Measurements from ENCODE around the gene TXNL4B. TPM values are rescaled to one million over a fixed set of nuclear protein-coding genes. Genes with fewer than 3 reads are reported as not detected.

TXNL4B gene
- total RNA-seq, 1 donor from 2014 or later, result 10.2 TPM

GRCh38 chr16:72112906-72113615 lies 19.6 kb upstream of the TXNL4B start:
- FAIRE-seq (no peak), DNase-seq (ENCODE audit: low spot score in 2 of 2) (no peak)

DNA sequence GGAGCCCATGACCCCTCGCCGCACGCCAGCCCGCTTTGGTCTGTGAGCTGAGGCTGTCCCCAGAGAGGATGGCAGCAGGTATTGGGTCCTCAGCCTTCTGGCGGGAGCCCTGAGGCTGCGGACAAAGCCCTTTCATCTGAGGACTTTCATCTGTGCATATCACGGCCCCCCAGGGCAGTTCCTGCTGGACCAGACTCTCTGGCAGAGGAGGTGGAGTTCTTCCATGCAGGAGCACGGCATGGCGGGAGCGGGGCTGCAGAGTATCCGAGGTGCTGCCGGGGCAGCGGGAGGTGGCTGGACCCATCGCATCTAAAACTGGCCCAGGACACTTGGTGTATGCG lies 19.0 kb upstream of the TXNL4B start:
- no peak for FAIRE-seq
- no peak for DNase-seq (ENCODE audit: low spot score in 2 of 2)

GRCh38 chr16:72111657-72112451 lies 18.4 kb upstream of the TXNL4B start:
- no peak for DNase-seq (ENCODE audit: low spot score in 2 of 2)

GRCh38 chr16:72110662-72111615 lies 17.5 kb upstream of the TXNL4B start:
- FAIRE-seq (no peak), DNase-seq (ENCODE audit: low spot score in 2 of 2) (no peak)

More at GRCh38 chr16:72111657-72112451, 18.4 kb upstream of the TXNL4B start:
- no peak for FAIRE-seq

GRCh38 chr16:72109966-72110530 lies 16.6 kb upstream of the TXNL4B start:
- DNase-seq (ENCODE audit: low spot score in 2 of 2), result no peak
- no peak for FAIRE-seq

GRCh38 chr16:72109300-72109699 lies 15.9 kb upstream of the TXNL4B start:
- FAIRE-seq (no peak), DNase-seq (ENCODE audit: low spot score in 2 of 2) (no peak)

DNA sequence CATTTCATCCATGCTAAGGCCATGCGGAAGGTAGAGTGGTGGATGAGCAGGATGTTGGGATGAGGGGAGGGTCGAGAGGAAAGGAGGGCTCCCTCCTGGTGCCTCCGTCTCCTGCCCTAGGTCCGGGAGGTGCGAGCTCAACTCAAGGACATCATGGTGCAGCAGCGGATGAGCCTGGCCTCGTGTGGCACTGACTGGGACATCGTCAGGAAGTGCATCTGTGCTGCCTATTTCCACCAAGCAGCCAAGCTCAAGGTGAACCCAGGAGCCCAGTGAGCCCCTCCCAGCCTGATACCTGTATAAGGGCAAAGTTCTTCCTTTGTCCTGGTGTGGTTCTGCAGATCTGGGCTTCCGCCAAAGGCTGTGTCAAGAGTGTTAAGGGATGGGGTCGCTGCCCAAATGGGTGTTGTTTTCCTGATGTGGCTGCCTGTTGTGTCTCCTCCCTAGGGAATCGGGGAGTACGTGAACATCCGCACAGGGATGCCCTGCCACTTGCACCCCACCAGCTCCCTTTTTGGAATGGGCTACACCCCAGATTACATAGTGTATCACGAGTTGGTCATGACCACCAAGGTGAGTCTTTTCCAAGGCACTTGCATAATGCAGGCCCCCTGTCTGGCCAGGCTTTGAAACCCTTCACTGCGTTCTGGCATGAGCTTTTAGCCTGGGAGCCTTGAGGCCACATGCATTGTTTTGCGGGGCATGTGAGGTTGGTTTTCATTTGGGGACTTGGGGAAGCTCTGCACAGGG lies 15.1 kb upstream of the TXNL4B start:
- FAIRE-seq, result no peak

GRCh38 chr16:72107371-72107770 lies 14.0 kb upstream of the TXNL4B start:
- FAIRE-seq (no peak), DNase-seq (ENCODE audit: low spot score in 2 of 2) (no peak)

More for the DNA sequence above, 15.1 kb upstream of the TXNL4B start:
- no peak for DNase-seq (ENCODE audit: low spot score in 2 of 2)

- FAIRE-seq (no peak), DNase-seq (ENCODE audit: low spot score in 2 of 2) (no peak)
These were observed 12.6 kb upstream of the TXNL4B start for GRCh38 chr16:72105978-72106377.

DNA sequence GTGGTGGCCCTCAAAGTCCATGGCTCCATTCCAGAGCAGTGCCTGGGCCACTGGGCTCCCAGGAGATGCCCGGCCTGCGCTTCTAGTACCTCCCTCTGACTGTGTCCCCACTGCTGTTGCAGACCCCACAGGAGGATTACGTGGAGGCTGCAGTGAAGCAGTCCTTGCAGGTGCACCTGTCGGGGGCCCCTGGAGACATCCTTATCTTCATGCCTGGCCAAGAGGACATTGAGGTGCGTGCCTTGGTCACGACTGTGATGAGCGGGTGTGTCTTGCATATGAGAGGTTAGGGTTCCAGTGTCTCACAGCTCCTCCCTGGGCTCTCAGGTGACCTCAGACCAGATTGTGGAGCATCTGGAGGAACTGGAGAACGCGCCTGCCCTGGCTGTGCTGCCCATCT lies 11.5 kb upstream of the TXNL4B start:
- DNase-seq (ENCODE audit: low spot score in 2 of 2) (no peak), FAIRE-seq (no peak)

- DNase-seq (ENCODE audit: low spot score in 2 of 2), result no peak
- no peak for FAIRE-seq
These were observed 7.8 kb upstream of the TXNL4B start for GRCh38 chr16:72101195-72101594.

DNA sequence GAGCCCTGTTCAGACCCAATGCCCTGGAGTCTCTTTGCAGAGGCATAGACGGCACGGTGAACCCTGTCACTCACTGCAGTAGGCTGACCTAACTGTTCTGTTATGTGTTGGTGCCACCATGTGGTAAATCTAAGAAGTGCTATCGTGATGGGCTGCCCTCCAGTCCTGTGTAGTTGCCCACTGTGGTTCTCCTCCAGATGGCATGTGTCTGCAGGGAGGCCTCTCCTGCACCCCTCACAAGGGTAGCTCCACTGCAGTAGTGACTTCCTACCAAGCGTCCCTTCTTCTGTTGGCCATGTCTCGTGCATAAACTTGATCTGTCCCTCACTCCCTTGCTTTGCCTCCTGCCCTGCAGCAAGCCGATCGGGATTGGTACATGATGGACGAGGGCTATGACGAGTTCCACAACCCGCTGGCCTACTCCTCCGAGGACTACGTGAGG lies 6.0 kb upstream of the TXNL4B start:
- no peak for FAIRE-seq
- DNase-seq (ENCODE audit: low spot score in 2 of 2), result peak; percentile 50 to 67

GRCh38 chr16:72098936-72099335 lies 5.5 kb upstream of the TXNL4B start:
- FAIRE-seq, result no peak
- no peak for DNase-seq (ENCODE audit: low spot score in 2 of 2)

DNA sequence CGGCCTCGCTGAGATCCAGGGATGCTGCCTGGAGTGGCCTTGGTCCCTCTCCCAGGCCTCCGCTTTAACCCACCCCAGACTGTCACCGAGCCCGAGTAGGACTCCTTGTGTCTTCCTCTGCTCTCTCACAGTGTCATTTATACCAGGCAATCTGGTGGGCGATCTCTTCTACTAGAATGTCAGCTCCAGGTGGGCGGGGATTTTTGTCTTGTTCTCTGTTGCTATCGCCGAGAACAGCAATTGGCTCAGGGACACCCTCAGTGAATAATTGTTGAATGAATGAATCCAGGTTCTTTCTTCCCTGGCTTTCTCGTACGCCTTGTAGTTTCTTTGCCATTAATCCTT lies 818 bp upstream of the TXNL4B start:
- FAIRE-seq, result no peak
- no peak for DNase-seq (ENCODE audit: low spot score in 2 of 2)

- FAIRE-seq, result no peak
- no peak for DNase-seq (ENCODE audit: low spot score in 2 of 2)
These were observed 480 bp downstream of the TXNL4B start for GRCh38 chr16:72092832-72093447.

GRCh38 chr16:72091217-72091616 lies 2.2 kb downstream of the TXNL4B start:
- FAIRE-seq, result no peak
- DNase-seq (ENCODE audit: low spot score in 2 of 2), result no peak

- FAIRE-seq (no peak), DNase-seq (ENCODE audit: low spot score in 2 of 2) (no peak)
These were observed 8.4 kb downstream of the TXNL4B start for GRCh38 chr16:72085002-72085401.

GRCh38 chr16:72084445-72084844 lies 9.0 kb downstream of the TXNL4B start:
- FAIRE-seq (no peak), DNase-seq (ENCODE audit: low spot score in 2 of 2) (no peak)

DNA sequence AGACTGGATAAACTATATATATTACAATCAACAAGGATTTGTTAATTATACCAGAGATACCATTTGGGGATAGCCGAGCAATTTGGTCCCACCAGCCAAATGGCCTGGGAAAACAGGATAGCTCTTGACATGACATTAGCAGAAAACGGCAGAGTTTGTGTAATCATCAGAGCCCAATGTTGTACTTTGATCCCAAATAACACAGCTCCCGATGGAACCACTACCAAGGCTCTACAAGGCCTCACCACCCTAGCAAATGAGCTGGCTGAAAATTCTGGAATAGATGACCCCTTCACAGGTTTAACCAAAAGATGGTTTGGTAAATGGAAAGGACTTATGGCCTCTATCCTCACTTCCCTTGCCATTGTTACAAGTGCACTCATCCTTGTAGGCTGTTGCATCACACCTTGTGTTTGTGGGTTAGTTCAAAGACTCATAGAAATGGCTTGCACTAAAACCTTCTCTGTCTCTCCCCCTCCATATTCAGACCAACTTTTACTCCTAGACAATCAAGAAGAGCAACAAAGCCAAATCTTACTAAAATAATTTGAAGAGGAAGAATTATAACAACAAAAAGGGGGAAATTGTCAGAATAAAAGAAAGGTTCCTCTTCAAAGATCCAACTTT lies 9.5 kb downstream of the TXNL4B start:
- DNase-seq (ENCODE audit: low spot score in 2 of 2) (no peak), FAIRE-seq (no peak)
